ENCODE results near the gene PLCL1. TPM values are rescaled to one million over a fixed set of nuclear protein-coding genes. Genes with fewer than 3 reads are reported as not detected.

The PLCL1 gene
- total RNA-seq, 1 donor from 2014 or later, result 1.2 TPM

DNA sequence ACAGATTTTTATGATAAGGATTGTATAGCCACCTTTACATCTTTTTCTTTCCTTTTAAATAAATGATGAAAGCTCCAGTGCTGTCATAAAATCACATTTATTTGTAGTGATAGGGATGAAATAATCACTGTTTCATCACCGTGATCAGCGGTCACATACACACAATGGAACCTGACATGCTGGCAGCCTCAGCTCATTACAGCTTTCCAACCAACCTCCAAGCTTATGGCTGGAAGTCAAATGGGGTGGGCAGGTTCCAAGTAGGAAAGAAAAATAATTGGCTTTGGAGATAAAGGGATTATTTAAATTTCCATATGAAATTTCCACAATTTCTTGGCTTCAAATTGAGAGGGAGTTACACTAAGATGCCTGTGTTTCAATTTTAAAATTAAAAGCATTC is 251.3 kb downstream of the PLCL1 start:
- Mint-ChIP-seq H3K27me3 (ENCODE audit: unreplicated experiment) (peaks cover 3% of the 10 kb centered on the region), H3K9me3 (ENCODE audit: unreplicated experiment) (no peaks in the 10 kb centered on the region), H3K36me3 (ENCODE audit: unreplicated experiment) (no peaks in the 10 kb centered on the region)

GRCh38 chr2:198056836-198057235 is 252.4 kb downstream of the PLCL1 start:
- no peak for TF ChIP-seq CTCF (IDR thresholded peaks at IDR 0.05)
- Mint-ChIP-seq H3K9me3 (ENCODE audit: unreplicated experiment) (no peaks in the 10 kb centered on the region), H3K27me3 (ENCODE audit: unreplicated experiment) (peaks cover 4% of the 10 kb centered on the region), H3K27ac (ENCODE audit: unreplicated experiment) (no peak overlapping the region), H3K4me1 (ENCODE audit: unreplicated experiment) (no peaks in the 10 kb centered on the region), H3K4me3 (ENCODE audit: unreplicated experiment) (no peak overlapping the region), H3K36me3 (ENCODE audit: unreplicated experiment) (no peaks in the 10 kb centered on the region)
- DNase-seq (ENCODE audit: extremely low spot score, unreplicated experiment), result no peak

More for the DNA sequence above, 251.3 kb downstream of the PLCL1 start:
- H3K4me1 Mint-ChIP-seq (ENCODE audit: unreplicated experiment), result no peaks in the 10 kb centered on the region
- no peak for TF ChIP-seq CTCF (IDR thresholded peaks at IDR 0.05)
- no peak for DNase-seq (ENCODE audit: extremely low spot score, unreplicated experiment)
- H3K4me3 Mint-ChIP-seq (ENCODE audit: unreplicated experiment), result no peak overlapping the region
- no peak overlapping the region for H3K27ac Mint-ChIP-seq (ENCODE audit: unreplicated experiment)

- Mint-ChIP-seq H3K4me1 (ENCODE audit: unreplicated experiment) (no peaks in the 10 kb centered on the region), H3K9me3 (ENCODE audit: unreplicated experiment) (no peaks in the 10 kb centered on the region), H3K27ac (ENCODE audit: unreplicated experiment) (no peak overlapping the region), H3K27me3 (ENCODE audit: unreplicated experiment) (peaks cover 17% of the 10 kb centered on the region), H3K36me3 (ENCODE audit: unreplicated experiment) (no peaks in the 10 kb centered on the region), H3K4me3 (ENCODE audit: unreplicated experiment) (no peak overlapping the region)
- no peak for DNase-seq (ENCODE audit: extremely low spot score, unreplicated experiment)
- TF ChIP-seq CTCF (IDR thresholded peaks at IDR 0.05), result no peak
Observed at GRCh38 chr2:198059800-198060199, 255.4 kb downstream of the PLCL1 start.

- no peak for DNase-seq (ENCODE audit: extremely low spot score, unreplicated experiment)
- Mint-ChIP-seq H3K9me3 (ENCODE audit: unreplicated experiment) (no peaks in the 10 kb centered on the region), H3K4me3 (ENCODE audit: unreplicated experiment) (no peak overlapping the region), H3K4me1 (ENCODE audit: unreplicated experiment) (no peaks in the 10 kb centered on the region), H3K27ac (ENCODE audit: unreplicated experiment) (no peak overlapping the region), H3K27me3 (ENCODE audit: unreplicated experiment) (peaks cover 20% of the 10 kb centered on the region), H3K36me3 (ENCODE audit: unreplicated experiment) (no peaks in the 10 kb centered on the region)
- no peak for TF ChIP-seq CTCF (IDR thresholded peaks at IDR 0.05)
Observed at GRCh38 chr2:198060277-198060676, 255.9 kb downstream of the PLCL1 start.

- DNase-seq (ENCODE audit: extremely low spot score, unreplicated experiment), result no peak
- H3K27ac Mint-ChIP-seq (ENCODE audit: unreplicated experiment), result no peak overlapping the region
- no peaks in the 10 kb centered on the region for H3K9me3 Mint-ChIP-seq (ENCODE audit: unreplicated experiment)
- peaks cover 27% of the 10 kb centered on the region for H3K27me3 Mint-ChIP-seq (ENCODE audit: unreplicated experiment)
- H3K4me3 Mint-ChIP-seq (ENCODE audit: unreplicated experiment), result no peak overlapping the region
- no peaks in the 10 kb centered on the region for H3K4me1 Mint-ChIP-seq (ENCODE audit: unreplicated experiment)
- H3K36me3 Mint-ChIP-seq (ENCODE audit: unreplicated experiment), result no peaks in the 10 kb centered on the region
- no peak for TF ChIP-seq CTCF (IDR thresholded peaks at IDR 0.05)
Observed at GRCh38 chr2:198062826-198063225, 258.4 kb downstream of the PLCL1 start.
